NT2/D1 (cell line): ENCODE results near the gene SLC7A6OS.

Experiments used
- YY1 ChIP-seq: IDR thresholded peaks from 2 replicates; pipeline ENCODE4 v1.6.1; 2011; ENCODE audit not compliant: insufficient read length, insufficient read depth
- ZNF274 ChIP-seq: IDR thresholded peaks from 2 replicates; pipeline ENCODE4 v1.6.1; 2011; ENCODE audit warnings: mild to moderate bottlenecking, low read depth, low read length

DNA sequence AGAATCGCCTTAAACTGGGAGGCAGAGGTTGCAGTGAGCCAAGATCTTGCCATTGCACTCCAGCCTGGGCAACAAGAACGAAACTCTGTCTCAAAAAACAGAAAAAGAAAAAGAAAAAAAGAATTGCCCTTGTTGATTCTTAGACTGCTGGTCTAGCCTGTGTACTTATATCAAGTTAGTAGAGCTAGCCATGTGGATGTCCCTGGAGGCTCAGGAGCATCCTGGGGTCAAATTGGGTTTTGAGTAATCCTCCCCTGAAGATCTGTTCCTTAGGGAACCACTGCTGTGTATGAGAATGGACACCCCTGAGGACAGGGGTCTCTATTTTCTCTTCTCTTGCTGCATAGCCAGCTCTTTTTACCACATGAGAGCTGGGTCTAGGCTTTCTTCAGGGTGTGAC is 21.5 kb downstream of the SLC7A6OS start:
- TF ChIP-seq YY1 = no peak
- no peak for TF ChIP-seq ZNF274
